ENCODE measurements around the gene ARHGEF37.

Gene ARHGEF37

DNA sequence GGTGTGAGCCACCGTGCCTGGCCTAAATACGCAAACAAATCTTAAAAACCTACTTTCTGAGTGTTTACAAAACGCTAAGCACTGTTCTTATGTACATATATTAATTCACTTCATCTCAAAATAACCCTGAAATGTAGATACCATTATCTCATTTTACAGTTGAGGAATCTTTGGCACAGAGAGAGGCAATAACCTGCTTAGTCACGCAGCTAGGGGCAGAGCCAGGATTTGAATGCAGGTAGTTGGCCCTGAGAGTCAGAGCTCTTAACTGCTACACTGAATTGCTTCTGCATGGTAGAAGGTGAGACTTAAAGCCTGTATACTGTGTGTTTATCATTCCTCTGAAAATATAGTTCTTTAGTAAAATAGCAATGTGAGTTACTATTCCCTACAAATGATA, 21.9 kb downstream of the ARHGEF37 start:
- DNase-seq (ENCODE audit: low read depth): no peak

DNA sequence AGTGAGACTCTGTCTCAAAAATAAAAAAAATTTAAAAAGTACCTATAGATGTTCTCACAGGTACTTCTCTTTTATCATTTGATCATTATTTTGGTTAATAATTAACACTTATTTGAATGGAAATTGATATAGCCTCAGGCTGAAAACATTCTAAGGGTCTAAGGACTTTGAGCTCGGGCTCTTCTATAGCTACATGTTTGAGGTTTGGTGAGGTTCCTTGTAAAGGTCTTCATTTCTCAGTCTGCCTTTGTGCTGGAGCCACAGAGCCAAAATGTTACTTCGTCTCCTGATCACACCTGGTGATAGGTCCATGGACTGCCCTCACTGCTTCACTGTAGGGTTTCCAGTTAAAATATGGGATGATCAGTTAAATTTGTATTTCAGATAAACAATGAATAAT, 22.6 kb downstream of the ARHGEF37 start:
- DNase-seq (ENCODE audit: low read depth): no peak

DNA sequence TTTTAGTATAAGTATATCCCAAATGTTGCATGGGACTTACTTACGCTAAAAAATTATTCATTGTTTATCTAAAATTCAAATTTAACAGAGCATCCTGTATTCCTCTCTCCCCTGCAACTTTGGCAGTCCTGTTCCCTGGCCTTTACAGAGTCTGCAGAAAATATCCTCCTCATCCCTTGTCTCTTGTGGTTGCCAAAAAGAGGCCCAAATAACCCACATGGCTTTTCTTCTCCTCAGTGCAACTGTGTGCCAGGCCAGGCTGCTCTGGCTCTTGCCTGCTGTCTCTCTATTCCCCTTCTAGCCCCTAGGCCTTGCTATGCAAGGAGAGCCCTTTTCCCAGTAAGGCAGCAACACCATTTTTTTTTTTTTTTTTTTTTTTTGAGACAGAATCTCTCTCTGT, 23.0 kb downstream of the ARHGEF37 start:
- no peak for DNase-seq (ENCODE audit: low read depth)

DNA sequence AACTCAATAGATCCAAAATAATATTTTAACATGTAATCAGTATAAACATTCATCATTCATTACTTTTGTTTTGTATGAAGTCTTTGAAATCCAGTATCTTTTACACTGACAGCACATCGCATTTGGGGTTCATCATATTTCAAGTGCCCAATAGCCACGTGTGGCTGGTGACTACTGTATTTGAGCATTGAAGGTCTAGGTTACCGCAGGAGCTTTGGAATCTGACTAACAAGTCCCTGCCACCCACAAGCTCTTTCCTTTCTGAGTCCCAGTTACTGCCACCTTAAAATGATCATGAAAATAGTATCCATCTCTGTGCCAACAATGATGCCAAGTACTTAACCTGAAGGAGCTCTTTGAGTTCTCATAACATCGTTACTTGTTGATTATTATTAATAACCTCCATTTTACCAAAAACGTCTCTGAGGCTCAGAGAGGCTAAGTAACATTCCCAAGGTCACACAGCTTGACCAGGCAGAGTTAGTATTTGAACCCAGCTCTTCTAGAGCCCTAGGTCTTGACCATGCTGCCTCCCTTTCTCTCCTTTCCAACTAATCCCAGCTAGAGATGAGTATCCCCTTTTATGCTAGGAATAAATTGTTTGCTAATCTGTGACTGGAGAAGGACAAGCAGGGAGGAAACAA, 24.2 kb downstream of the ARHGEF37 start:
- no peak for DNase-seq (ENCODE audit: low read depth)

DNA sequence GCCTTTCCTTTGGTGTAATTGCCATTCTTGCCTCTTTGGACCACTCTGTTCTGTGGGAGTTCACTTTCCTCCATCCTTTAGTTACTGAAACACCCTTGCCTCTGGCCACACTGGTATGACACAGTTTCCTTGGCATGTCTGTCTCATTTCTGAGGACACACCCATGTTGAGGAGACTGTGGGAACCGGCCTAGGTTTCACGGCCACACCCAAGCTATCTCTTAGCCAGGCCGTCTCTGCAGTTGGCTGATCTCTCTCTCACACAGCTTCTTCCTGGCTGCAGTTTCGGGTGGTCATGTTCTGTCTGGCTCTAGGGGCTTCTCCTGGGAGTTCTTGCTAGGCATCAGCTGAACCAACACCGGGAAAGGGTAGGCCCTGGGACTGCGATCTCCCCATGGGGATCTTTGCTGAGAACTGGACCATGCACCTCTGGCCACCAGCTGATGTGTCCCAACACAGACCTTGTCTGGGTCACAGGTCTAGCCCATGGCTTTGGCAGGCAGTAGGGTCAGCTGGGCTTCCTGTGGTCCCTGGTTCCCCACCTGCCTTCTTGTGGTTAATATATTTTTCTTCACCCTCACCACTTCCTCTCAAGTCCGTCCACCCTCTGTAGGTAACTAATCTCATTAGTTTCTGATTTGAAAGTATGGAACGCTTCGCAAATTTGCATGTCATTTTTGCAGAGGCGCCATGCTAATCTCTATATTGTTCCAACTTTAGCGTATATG, 24.9 kb downstream of the ARHGEF37 start:
- DNase-seq (ENCODE audit: low read depth): peak; percentile 85

DNA sequence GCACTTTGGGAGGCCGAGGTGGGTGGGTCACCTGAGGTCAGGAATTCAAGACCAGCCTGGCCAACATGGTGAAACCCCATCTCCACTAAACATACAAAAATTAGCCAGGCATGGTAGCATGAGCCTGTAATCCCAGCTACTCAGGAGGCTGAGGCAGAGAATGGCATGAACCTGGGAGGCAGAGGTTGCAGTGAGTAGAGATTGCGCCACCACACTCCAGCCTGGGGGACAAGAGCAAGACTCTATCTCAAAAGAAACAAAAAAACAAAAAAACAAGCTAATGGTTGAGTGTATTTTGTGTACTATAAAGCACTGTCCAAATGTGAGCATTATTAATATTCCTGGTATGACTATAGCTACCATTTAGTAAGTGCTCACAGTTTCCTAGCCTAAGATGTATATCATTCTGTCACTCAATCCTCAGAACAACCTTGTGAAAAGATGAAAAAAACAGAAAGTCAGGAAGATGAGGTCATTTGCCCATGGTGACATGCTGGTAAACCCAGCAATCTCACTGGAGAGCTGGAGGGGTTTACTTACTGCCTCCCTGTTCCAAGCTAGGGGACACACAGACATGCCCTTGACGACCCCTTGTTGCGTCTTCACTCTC, 27.7 kb downstream of the ARHGEF37 start:
- DNase-seq (ENCODE audit: low read depth): no peak

DNA sequence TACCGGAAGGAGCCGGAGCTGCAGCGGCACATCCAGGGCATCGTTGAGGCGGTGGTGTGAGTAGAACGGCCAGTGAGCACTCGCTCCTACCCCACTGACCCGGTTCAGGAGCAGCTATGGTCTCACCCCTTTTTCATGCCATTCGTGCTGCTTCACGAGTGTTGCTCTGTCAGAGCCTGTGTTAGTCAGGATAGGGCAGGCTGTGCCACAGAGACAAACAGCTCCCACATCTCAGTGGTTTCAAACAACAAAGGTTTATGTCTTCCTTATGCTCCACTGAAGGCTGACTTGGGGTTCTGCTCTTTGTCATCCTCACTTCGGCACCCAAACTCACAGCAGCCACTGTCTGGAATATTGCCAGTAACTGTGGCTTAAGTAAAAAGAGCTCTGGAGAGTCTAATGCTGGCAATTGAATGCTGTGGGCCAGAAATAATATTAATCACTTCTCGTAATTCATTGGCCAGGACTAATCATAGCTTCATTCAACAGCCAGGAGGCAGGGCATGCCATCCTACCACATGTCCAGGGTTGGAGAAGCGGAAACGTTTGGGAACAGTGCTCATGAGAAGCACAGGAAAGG, 28.4 kb downstream of the ARHGEF37 start:
- no peak for DNase-seq (ENCODE audit: low read depth)

DNA sequence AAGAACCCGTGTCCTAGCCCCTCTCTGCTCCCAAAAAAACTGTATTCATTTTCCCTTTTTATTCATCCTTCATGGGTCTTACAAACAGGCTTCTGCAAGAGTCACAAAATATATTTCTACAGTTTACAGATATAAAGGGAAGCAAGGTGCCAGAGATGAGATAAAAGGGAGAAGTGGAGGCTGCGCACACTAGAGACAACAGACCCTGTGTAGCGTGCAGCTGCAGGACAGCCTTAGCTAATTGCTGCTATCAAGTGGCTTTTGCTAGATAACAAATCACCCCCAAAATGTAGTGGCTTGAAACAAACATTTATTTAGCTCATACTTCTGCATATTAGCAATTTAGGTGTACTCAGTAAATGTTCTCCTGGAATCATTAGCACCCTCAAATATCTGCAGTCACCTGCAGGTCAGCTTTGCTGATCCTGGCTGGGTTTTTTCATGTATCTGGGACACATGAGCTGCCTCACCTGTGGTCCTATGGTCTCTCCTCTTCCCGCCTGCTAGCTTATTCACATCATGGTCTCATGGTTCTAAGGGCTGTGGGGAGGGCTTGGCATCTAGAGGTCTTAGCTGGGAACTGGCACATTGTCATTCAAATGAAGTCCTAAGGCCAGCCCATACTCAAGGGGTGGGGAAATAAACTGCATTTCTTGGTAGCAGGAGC, 29.4 kb downstream of the ARHGEF37 start:
- DNase-seq (ENCODE audit: low read depth): no peak

DNA sequence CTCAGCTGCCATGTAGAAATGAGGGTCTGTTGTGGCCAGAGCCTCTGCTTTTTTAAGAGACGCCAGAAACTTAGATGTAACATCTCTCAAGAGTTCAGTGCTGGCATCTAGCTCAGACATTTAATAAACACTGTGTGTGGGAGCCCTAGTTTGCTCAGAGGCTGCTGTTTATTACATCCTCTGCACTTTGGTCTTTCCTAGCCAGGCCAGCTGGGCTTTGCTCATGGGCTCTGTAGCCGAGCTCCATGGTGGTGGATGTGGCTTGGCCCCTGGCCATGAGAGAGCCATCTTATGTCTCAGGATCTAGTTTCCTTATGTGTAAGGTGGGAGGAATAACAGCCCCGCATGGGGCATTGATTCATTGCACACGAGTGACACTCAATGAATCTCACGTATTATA, 30.0 kb downstream of the ARHGEF37 start:
- DNase-seq (ENCODE audit: low read depth): no peak

DNA sequence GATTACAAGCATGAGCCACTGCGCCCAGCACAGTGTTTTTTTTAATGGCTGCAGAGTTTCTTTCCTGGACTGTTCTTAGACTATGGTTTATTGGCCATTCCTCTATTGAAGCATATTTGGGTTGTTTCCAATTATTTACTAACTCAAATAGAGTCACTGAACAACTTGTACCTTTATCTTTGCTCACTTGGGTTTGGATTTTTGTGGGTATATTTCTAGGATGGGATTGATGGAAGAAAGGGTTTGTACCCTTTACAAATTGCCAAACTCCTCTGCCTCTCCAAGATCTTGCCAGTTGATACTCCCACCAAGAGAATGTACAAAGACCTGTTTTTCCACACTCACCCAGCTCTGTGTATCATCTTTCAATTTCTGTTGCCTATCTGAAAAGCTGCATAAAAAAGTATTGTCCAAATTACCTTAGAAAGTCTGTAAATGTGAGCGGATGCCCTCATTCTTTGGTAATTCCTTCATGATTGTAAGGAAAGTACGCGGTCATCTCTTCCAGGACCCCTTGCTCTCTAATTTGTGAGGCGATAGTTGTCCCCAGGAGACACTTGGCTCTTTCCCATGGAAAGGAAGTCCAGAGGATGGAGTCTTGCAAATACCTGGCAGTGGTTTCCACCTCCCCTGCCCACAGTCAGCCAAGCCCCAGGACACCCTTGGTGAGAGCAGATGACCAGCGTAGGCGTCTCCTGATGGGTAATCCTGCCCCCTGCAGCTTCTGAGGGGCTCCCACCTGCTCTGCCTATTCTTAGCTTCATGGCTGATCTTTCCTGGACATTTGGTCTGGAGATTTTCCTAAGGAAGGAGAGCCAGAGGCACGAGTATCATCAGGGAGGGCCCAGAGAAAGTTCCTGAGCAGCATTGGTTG, 33.0 kb downstream of the ARHGEF37 start:
- DNase-seq (ENCODE audit: low read depth): no peak

DNA sequence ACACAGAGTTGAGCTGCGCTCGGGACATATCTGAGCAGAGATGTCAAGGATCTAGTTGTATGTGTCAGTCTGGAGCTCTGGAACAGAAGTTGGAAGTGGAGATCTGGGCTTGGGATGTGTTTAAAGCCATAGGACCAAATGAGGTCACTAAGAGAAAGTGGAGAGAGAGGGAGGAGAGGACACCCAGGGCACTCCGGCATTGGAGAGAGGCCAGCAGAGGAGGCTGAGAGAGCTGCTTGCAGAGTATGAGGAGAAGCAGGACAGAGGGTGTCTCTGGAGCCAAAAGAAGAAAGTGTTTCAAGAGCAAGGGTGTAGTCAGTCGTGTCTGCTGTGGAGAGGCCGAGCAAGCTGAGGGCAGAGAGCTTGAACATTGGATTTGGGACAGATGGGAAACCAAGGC, 34.7 kb downstream of the ARHGEF37 start:
- DNase-seq (ENCODE audit: low read depth): no peak

DNA sequence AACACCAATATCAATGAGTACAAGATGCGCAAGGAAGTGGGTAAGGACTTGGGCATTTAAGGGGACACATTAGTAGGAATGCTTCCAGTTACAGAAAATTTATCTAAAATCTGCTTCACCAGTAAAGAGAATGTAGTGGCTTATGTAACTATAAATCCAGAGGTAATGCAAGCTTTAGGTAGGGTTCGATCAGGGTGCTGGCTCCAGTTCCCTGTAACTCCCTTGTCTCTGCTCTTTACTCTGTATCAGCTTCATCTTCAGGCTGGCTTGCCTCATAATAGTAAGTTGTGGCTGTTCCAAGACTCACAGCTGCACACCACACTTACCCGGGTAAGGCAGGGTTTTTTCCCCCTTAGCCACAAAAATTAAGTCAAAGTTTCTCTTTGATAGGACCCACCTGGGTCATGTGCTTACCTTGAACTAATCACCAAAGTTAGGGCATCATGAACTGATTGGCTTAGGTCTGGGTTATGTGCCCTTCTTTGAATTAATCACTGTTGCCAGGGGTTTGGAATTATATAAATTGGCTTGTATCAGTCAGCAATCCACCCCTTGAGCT, 35.5 kb downstream of the ARHGEF37 start:
- DNase-seq (ENCODE audit: low read depth): no peak

DNA sequence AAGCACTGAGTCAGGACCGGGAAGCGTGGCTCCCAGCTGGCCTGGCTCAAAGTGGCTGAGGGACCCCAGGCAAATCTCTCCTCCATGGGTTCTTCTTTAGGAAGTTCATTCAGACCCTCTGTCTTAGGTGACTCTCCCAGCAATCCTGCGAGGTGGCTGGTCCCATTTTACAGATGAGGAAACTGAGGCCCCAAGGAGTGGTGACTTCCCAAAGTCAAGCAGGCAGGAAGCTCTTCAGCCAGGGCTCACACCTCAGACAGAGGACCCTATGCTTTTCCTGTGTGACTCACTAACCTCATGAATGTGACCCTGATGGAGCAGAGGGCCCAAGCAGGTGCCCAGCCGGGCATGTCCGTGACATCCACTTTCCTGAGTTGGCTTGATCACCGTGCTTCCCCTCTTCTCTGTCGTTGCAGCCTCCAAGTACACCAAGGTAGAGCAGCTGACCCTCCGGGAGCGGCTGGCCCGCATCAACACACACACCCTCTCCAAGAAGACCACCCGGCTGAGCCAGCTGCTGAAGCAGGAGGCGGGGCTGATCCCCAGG, 36.5 kb downstream of the ARHGEF37 start:
- no peak for DNase-seq (ENCODE audit: low read depth)

DNA sequence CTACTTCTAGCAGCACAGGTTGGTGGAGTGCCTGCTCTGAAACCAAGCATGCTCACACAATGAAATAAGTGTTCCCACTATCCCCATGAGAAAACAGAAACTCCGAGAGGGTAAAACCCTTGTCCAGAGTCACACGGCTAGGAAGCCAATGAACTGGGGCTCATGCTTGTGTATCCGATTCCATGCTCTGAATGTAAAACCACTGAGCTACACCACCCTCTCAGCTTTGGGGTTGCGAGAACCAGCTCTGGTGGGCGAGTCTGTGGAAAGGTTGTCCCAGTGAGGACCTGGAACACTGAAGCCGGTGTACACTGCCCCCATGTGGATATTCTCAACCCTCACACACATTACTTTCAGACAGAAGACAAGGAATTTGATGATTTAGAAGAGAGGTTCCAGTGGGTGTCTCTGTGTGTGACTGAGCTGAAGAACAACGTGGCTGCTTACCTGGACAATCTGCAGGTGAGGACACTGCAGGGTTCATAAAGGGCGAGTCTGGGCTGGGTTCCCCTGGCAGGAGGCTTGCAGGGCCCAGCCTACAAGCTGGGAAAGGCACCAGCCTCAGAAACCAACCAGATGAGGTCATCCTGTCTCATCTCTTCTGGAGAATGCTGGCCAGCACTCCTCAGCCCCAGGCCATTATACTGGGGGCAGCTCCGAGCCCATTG, 37.4 kb downstream of the ARHGEF37 start:
- DNase-seq (ENCODE audit: low read depth): no peak

DNA sequence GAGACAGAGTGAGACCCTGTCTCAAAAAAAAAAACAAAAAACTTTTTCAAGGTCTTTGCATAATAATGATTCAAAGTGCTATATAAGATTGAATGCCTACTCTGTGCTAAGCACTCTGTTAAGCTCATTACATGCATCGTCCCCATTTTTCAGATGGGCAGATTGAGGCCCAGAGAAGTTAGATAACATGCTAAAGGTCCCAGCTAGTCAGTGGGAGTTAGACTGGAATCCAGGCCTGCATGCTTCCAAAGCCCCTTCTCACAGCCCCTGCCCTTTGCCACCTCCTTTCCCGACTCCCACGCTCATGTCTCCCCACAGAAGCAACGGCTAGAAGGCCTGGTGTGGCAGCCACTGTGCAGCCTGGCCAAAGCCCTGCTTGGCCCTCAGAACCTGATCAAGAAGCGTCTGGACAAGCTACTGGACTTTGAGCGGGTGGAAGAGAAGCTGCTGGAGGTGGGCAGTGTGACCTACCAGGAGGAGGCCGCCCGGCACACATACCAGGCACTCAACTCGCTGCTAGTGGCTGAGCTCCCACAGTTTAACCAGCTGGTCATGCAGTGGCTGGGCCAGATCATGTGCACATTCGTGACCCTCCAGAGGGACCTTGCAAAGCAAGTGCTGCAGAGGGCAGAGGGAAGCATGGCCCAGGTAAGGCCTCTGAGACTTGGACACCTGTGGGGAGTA, 40.3 kb downstream of the ARHGEF37 start:
- DNase-seq (ENCODE audit: low read depth): no peak

DNA sequence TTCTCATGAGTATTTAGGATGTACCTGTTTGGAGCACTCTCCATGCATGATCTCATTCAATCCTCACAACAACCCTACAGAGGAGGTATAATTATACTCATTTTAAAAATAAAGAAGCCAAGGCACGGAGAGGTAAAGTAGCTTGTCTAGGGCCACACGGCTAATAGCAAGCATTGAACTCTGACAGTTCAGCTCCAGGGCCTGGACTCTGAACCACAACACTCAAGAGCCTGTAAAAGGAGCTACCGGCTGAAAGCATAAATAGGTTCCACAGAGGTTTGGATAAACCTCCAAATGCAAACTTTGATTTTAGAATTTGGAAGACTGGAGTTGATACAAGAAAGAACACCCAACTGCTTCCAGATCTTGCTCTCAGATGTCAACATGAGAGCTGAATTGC, 41.2 kb downstream of the ARHGEF37 start:
- no peak for DNase-seq (ENCODE audit: low read depth)

DNA sequence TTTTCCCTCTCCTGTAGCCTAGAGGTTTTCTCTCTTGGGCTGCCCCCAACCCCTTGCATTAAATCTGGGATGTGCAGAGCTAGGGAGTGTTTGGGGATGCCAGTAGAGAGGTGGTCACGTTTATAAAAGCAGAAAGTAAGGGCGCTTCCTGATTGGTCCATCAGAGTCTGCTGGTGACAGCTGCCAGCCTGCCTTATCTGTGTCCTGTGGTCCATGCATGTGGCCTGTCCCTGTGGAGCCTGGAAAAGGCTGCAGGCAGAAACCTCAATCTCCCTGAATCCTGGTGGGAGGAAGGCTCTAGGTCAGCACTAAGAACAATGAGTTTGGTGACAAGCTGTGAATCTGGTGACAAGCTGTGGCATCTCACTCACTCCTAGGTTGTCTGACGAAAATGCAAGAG, 42.2 kb downstream of the ARHGEF37 start:
- DNase-seq (ENCODE audit: low read depth): no peak

DNA sequence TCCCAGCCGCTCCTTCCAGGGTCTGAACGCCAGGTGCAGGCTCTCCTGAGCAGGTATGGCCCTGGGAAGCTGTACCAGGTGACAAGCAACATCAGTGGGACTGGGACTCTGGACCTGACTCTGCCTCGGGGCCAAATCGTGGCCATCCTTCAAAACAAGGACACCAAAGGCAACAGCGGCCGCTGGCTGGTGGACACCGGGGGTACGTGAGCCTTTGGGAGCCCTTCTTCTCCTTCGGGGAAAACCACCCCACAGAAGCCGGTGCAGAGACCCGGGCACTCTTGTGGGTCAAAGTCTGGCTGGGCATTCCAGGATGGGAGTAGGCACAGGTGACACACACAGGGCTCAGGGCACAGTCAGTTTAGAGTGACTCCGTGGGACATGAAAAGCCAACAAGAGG, 45.8 kb downstream of the ARHGEF37 start:
- no peak for DNase-seq (ENCODE audit: low read depth)

DNA sequence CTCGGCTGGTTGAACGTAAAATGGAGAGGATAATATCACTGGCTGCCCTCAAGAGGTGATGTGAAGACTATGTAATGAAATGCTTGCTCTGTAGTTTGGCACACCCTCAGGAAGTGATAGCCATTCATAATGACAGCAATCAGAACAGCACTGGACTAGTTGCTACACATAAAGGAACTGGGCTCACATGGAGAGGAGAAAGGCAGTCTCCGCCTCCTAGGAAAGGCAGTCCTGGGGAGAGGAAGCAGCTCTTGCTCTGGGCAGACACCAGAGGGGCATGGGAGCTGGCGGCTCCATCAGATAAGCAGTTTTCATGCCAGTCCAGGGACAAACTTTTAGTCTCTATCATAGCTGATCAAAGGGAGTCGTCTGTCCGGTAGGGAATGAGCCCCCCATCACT, 46.9 kb downstream of the ARHGEF37 start:
- no peak for DNase-seq (ENCODE audit: low read depth)

DNA sequence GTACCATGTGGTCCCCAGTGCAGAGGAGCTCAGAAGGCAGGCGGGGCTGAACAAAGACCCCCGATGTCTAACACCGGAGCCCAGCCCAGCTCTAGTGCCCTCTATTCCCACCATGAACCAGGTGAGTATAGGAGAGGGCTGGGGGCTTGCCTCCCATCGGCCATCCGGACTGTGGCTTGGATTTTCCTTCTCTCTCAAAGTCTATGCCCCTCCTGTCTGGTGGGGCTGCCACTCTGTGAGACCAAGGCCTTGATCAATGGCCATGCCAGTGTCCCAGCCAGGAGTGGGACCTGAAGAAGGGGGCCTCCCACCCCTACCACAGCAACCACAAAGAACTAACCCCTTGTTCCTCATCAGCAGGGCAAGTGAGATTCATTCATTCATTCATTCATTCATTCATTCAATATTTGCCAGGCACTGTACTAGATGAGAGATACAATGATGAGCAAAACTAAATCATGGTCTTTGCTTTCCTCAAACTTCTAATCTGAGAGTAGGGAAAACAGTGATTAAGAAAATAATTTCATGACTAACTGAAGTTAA, 47.6 kb downstream of the ARHGEF37 start:
- no peak for DNase-seq (ENCODE audit: low read depth)
